ENCODE measurements around the gene CNTF.

DNA sequence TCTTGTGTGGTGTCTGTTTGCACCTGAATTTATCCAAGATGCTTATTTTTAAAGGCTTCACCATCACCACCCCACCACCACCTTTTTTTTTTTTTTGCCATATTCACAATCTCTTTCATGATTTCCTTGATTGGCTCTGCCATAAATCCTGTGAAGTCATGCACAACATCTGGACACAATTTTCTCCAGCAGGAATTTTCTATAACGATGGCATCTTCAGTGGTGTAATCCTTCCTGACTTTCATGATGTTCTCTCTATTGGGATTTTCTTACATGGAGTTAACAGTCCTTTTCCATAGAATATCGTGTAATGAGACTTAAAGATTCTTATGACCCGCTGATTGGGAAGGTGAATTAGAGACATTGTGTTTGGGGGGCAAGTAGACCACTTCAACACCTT is 25.8 kb upstream of the CNTF start:
- no peak for TF ChIP-seq POLR2A (IDR thresholded peaks at IDR 0.05)
- TF ChIP-seq, protein P1, sequence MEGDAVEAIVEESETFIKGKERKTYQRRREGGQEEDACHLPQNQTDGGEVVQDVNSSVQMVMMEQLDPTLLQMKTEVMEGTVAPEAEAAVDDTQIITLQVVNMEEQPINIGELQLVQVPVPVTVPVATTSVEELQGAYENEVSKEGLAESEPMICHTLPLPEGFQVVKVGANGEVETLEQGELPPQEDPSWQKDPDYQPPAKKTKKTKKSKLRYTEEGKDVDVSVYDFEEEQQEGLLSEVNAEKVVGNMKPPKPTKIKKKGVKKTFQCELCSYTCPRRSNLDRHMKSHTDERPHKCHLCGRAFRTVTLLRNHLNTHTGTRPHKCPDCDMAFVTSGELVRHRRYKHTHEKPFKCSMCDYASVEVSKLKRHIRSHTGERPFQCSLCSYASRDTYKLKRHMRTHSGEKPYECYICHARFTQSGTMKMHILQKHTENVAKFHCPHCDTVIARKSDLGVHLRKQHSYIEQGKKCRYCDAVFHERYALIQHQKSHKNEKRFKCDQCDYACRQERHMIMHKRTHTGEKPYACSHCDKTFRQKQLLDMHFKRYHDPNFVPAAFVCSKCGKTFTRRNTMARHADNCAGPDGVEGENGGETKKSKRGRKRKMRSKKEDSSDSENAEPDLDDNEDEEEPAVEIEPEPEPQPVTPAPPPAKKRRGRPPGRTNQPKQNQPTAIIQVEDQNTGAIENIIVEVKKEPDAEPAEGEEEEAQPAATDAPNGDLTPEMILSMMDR (IDR thresholded peaks at IDR 0.05) = no peak
